Measurements from ENCODE around the gene CXCR6. TPM values are rescaled to one million over a fixed set of nuclear protein-coding genes. Genes with fewer than 3 reads are reported as not detected.

The CXCR6 gene
- total and polyA plus RNA-seq, 2 of the 13 experiments (the other 11 are each of a cell fraction or from before 2014, with no cell fraction given): not detected

DNA sequence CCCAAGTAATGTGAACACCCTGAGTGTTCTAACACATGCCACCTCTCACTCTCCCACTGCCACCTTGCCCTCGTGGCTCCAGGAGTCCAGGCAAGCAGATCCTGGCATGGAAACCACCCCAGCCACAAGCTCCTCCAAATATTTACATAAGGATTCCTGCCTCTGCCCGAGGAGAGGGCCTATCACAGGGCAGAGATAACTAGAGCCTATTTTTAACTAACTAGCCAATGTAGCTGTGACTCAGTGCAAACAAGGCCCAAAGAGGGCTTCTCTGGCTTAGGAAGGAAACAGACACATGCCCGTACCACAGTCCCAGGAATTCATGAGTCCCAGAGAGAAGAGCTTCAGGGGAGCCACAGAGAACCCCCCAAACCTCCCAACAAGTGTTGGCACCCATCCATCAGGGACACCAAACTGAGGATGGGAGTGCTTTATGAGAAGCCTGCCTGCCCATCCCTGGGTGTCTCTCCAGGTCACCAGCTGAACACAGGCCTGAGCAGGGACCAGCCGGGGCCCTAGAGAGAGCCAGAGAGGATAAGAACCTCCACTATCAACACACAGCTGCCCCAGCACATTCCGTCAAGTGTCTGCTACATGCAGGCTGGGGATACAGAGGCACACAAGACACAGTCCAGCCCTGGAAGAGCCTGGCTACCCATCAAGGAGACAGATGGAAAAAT lies 43.2 kb downstream of the CXCR6 start (continued):
- no peak for TF ChIP-seq RFX1 (IDR thresholded peaks at IDR 0.05)
- no peak for TF ChIP-seq ZFP41 (CRISPR knock-in tag; IDR thresholded peaks at IDR 0.05; ENCODE audit: borderline replicate concordance)
- TF ChIP-seq ZNF10 (CRISPR knock-in tag; IDR thresholded peaks at IDR 0.05; ENCODE audit: borderline replicate concordance, low read depth): no peak
- no peak for TF ChIP-seq SUZ12 (IDR thresholded peaks at IDR 0.05; ENCODE audit: low read depth, low read length)
- no peak for TF ChIP-seq TOPORS (CRISPR knock-in tag; IDR thresholded peaks at IDR 0.05)
- TF ChIP-seq, protein P1, sequence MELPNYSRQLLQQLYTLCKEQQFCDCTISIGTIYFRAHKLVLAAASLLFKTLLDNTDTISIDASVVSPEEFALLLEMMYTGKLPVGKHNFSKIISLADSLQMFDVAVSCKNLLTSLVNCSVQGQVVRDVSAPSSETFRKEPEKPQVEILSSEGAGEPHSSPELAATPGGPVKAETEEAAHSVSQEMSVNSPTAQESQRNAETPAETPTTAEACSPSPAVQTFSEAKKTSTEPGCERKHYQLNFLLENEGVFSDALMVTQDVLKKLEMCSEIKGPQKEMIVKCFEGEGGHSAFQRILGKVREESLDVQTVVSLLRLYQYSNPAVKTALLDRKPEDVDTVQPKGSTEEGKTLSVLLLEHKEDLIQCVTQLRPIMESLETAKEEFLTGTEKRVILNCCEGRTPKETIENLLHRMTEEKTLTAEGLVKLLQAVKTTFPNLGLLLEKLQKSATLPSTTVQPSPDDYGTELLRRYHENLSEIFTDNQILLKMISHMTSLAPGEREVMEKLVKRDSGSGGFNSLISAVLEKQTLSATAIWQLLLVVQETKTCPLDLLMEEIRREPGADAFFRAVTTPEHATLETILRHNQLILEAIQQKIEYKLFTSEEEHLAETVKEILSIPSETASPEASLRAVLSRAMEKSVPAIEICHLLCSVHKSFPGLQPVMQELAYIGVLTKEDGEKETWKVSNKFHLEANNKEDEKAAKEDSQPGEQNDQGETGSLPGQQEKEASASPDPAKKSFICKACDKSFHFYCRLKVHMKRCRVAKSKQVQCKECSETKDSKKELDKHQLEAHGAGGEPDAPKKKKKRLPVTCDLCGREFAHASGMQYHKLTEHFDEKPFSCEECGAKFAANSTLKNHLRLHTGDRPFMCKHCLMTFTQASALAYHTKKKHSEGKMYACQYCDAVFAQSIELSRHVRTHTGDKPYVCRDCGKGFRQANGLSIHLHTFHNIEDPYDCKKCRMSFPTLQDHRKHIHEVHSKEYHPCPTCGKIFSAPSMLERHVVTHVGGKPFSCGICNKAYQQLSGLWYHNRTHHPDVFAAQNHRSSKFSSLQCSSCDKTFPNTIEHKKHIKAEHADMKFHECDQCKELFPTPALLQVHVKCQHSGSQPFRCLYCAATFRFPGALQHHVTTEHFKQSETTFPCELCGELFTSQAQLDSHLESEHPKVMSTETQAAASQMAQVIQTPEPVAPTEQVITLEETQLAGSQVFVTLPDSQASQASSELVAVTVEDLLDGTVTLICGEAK (IDR thresholded peaks at IDR 0.05): no peak
- TF ChIP-seq, protein P1 (CRISPR knock-in tag; IDR thresholded peaks at IDR 0.05): no peak; the same call in 1 of the 2 replicates
- TF ChIP-seq, protein P2, sequence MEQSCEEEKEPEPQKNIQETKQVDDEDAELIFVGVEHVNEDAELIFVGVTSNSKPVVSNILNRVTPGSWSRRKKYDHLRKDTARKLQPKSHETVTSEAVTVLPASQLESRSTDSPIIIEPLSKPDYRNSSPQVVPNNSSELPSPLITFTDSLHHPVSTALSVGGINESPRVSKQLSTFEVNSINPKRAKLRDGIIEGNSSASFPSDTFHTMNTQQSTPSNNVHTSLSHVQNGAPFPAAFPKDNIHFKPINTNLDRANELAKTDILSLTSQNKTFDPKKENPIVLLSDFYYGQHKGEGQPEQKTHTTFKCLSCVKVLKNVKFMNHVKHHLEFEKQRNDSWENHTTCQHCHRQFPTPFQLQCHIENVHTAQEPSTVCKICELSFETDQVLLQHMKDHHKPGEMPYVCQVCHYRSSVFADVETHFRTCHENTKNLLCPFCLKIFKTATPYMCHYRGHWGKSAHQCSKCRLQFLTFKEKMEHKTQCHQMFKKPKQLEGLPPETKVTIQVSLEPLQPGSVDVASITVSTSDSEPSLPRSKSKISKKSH (CRISPR knock-in tag; IDR thresholded peaks at IDR 0.05; ENCODE audit: borderline replicate concordance): no peak
- no peak for TF ChIP-seq SMARCC2 (IDR thresholded peaks at IDR 0.05)
- TF ChIP-seq TBL1XR1 (IDR thresholded peaks at IDR 0.05; ENCODE audit: borderline replicate concordance, low read length, partially characterized antibody): no peak
- no peak for TF ChIP-seq CEBPZ (IDR thresholded peaks at IDR 0.05; ENCODE audit: low read length)
- TF ChIP-seq ZNF552 (CRISPR knock-in tag; IDR thresholded peaks at IDR 0.05; ENCODE audit: borderline replicate concordance): no peak
- TF ChIP-seq ZNF121 (CRISPR knock-in tag; IDR thresholded peaks at IDR 0.05): no peak
- TF ChIP-seq FOXK2 (IDR thresholded peaks at IDR 0.05): no peak
- TF ChIP-seq TEAD3 (CRISPR knock-in tag; optimal IDR thresholded peaks at IDR 0.05; ENCODE audit: borderline replicate concordance): peak; percentile 89
- no peak for TF ChIP-seq KAT2B (IDR thresholded peaks at IDR 0.05; ENCODE audit: borderline replicate concordance, low read depth, low read length)
- TF ChIP-seq HNRNPL (IDR thresholded peaks at IDR 0.05; ENCODE audit: low read depth, low read length): no peak
